NAMALWA (cell line): Measurements from ENCODE around the gene ZNF234.
"Not testable (repeated sequence)": the region's sequence is repeated elsewhere in the genome, so short reads cannot be mapped to it uniquely, and the experiment has no call there.

Experiments used
- DNase-seq: peaks from one replicate; pipeline ENCODE4 v3.0.0-alpha.2; 2015; ENCODE audit warnings: low spot score

Gene ZNF234

GRCh38 chr19:44141191-44142058 is at the start of gene ZNF234:
TSS of gene ZNF234 (plus strand) at chr19:44141554. CDS start at chr19:44144633, 3,079 bp downstream.
- no peak for DNase-seq

- no peak for DNase-seq
Observed at GRCh38 chr19:44092108-44092507, 49.2 kb upstream of the ZNF234 start.

- peak; percentile 94 for DNase-seq
Observed at GRCh38 chr19:44093931-44094765, 47.2 kb upstream of the ZNF234 start, which contains the start of gene ZNF224. TSS of gene ZNF224 (plus strand) at chr19:44094361. CDS start at chr19:44097874, 3,513 bp downstream.

- DNase-seq, result no peak
Observed at GRCh38 chr19:44107751-44108150, 33.6 kb upstream of the ZNF234 start.

GRCh38 chr19:44109458-44109857 is 31.9 kb upstream of the ZNF234 start:
- no peak for DNase-seq

GRCh38 chr19:44111910-44112463 is 29.4 kb upstream of the ZNF234 start:
- peak; percentile 14 for DNase-seq

- DNase-seq, result no peak
Observed at GRCh38 chr19:44112802-44113137, 28.6 kb upstream of the ZNF234 start.

- peak; percentile 81 for DNase-seq
Observed at GRCh38 chr19:44113138-44113783, 28.1 kb upstream of the ZNF234 start, which contains the start of gene ZNF225. TSS of gene ZNF225 (plus strand) at chr19:44113399. CDS start at chr19:44115828, 2,429 bp downstream.

- DNase-seq, result no peak
Observed at GRCh38 chr19:44113784-44114390, 27.5 kb upstream of the ZNF234 start.

- DNase-seq, result not testable (repeated sequence)
Observed at GRCh38 chr19:44121162-44121561, 20.2 kb upstream of the ZNF234 start.

- no peak for DNase-seq
Observed at GRCh38 chr19:44131955-44132354, 9.4 kb upstream of the ZNF234 start.

GRCh38 chr19:44142059-44142433 is 692 bp downstream of the ZNF234 start:
- DNase-seq, result no peak

- DNase-seq, result no peak
Observed at GRCh38 chr19:44149776-44150175, 8.4 kb downstream of the ZNF234 start.

- no peak for DNase-seq
Observed at GRCh38 chr19:44151491-44151890, 10.1 kb downstream of the ZNF234 start.

GRCh38 chr19:44156475-44156874 is 15.1 kb downstream of the ZNF234 start:
- DNase-seq, result no peak

GRCh38 chr19:44163789-44164188 is 22.4 kb downstream of the ZNF234 start:
- DNase-seq, result no peak

- no peak for DNase-seq
Observed at GRCh38 chr19:44164327-44164672, 22.9 kb downstream of the ZNF234 start.

- peak; percentile 90 for DNase-seq
Observed at GRCh38 chr19:44164673-44165512, 23.5 kb downstream of the ZNF234 start, which contains the start of gene ZNF226. TSS of gene ZNF226 (plus strand) at chr19:44165100. CDS start at chr19:44170081, 4,981 bp downstream.

- DNase-seq, result not testable (repeated sequence)
Observed at GRCh38 chr19:44170660-44171059, 29.3 kb downstream of the ZNF234 start.

GRCh38 chr19:44176590-44176989 is 35.2 kb downstream of the ZNF234 start:
- DNase-seq, result no peak

GRCh38 chr19:44180968-44181367 is 39.6 kb downstream of the ZNF234 start:
- DNase-seq, result no peak
